NCI-H2227 (cell line): ENCODE measurements around the gene SULT1A3.
A peak's percentile ranks its signal among the peaks of the same experiment; 100 is the strongest.
"Not testable (repeated sequence)": the region's sequence is repeated elsewhere in the genome, so short reads cannot be mapped to it uniquely, and the experiment has no call there.

Experiments
- DNase-seq: peaks from one replicate; lab custom pipeline; 2025; ENCODE audit not compliant: unreplicated experiment; lab: John Stamatoyannopoulos, UW

SULT1A3 gene

DNA sequence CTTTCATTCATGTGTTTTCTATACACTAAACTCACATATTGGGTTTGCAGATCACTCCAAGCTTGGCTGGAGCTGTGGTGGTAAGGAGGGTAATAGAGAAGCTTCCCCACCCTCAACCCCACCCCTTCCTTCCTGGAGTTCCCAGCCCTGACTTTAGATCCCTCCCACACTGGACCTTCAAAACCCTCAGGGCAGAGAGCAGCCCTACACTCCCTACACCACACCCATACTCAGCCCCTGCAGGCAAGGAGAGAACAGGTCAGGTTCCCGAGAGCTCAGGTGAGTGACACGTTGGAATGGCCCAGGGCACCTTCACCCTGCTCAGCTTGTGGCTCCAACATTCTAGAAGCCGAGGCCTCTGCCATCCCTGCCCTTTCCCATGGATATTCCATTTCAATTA lies at the start of gene SULT1A3:
SULT1A3 (plus strand) TSS at position 207 of the 400 bp plus-strand sequence. CDS start 1,474 bp downstream, outside the sequence.
- not testable (repeated sequence) for DNase-seq

DNA sequence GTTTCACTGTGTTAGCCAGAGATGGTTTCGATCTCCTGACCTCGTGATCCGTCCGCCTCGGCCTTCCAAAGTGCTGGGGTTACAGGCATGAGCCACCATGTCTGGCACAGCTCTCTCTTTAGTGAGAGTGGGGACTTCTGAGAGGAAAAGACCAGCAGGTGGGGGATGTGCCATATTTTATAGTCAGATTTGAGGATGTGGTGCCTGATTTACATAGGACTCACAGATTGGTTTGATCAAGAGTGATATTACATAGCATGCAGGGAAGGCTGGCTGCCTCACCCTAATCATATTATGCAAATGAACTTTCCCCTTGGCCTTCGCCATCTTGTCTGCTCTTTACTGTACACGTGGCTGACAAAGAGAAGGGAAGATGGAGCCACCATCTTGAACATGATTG lies 48.0 kb upstream of the SULT1A3 start:
- no peak for DNase-seq

DNA sequence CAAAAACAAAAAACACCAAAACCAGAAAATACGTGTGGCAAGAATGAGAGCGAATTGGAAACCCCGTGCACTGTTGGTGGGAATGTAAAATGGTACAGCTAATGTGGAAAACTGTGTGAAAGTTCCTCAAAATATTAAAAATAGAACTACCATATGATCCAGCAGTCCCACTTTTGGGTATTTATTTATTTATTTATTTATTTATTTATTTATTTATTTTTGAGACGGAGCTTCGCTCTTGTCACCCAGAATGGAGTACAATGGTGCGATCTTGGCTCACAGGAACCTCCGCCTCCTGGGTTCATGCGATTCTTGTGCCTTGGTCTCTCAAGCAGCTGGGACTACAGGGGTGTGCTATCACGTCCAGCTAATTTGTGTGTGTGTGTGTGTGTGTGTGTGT lies 46.5 kb upstream of the SULT1A3 start:
- no peak for DNase-seq

DNA sequence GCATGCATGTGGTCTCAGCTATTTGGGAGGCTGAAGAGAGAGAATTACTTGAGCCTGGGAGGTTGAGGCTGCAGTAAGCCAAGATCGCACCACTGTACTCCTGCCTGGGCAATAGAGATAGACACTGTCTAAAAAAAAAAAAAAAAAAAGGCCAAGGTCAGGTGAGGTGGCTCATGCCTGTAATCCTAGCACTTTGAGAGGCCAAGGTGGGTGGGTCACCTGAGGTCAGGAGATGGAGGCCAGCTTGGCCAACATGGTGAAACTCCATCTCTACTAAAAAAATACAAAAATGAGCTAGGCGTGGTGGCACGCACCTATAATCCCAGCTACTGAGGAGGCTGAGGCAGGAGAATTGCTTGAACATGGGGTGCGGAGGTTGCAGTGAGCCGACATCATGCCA lies 43.9 kb upstream of the SULT1A3 start:
- no peak for DNase-seq

DNA sequence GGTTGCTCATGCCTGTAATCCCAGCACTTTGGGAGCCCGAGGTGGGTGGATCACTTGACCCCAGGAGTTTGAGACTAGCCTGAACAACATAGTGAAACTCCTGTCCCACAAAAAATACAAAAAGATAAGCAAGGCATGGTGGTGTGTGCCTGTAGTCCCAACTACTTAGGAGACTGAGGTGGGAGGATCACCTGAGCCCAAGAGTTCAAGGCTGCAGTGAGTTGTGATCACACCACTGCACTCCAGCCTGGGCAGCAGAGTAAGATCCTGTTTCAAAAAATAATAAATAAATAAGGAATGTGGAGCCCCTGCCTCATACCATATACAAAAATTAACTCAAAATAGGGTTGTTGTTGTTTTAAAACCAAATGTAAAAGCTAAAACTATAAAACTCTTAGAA lies 41.8 kb upstream of the SULT1A3 start:
- DNase-seq = no peak

DNA sequence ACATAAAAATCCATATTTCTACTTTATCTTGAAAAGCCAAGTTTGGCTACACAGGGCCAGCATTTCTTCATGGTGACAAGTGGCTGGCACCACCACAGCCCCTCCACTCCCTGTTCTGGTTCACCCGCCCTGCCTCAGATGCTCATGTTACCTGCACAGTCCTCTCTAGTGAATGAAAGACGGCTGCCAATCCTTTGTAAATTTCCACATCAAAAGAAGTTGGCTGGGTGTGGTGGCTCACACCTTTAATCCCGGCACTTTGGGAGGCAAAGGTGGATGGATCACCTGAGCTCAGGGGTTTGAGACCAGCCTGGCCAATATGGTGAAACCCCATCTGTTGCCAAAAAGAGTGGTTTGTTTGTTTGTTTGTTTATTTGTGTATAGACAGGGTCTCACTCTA lies 35.5 kb upstream of the SULT1A3 start:
- DNase-seq = no peak

DNA sequence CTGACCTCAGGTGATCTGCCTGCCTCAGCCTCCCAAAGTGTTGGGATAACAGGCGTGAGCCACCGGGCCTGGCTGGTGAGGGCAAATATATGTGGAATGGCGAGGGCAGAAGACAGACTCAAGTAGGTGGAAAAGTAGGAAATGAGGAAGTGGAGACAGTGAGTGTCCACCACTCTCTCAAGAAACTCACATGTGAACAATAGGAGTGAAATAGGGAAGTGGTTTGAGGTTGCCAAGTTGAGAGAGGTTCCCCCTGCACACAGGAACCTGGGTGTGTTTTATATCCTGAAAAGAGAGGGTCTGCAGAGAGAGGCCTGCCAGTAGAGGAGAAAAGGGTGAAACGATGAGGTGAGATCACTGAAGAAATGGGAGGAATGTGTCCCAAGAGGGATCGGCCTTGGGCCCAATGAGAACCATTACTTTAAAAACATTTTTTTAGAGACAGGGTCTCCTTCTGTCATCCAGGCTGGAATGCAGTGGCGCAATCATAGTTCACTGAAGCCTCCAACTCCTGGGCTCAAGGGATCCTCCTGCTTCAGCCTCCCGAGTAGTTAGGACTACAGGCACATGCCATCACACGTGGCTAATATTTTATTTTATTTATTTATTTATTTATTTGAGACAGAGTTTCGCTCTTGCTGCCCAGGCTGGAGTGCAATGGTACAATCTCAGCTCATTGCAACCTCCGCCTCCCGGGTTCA lies 32.7 kb upstream of the SULT1A3 start:
- DNase-seq = no peak

DNA sequence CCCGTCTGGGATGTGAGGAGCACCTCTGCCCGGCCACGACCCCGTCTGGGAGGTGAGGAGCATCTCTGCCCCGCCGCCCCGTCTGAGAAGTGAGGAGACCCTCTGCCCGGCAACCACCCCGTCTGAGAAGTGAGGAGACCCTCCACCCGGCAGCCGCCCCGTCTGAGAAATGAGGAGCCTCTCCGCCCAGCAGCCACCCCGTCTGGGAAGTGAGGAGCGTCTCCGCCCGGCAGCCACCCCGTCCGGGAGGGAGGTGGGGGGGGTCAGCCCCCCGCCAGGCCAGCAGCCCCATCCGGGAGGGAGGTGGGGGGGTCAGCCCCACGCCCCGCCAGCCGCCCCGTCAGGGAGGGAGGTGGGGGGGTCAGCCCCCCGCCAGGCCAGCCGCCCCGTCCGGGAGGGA lies 30.3 kb upstream of the SULT1A3 start:
- not testable (repeated sequence) for DNase-seq

DNA sequence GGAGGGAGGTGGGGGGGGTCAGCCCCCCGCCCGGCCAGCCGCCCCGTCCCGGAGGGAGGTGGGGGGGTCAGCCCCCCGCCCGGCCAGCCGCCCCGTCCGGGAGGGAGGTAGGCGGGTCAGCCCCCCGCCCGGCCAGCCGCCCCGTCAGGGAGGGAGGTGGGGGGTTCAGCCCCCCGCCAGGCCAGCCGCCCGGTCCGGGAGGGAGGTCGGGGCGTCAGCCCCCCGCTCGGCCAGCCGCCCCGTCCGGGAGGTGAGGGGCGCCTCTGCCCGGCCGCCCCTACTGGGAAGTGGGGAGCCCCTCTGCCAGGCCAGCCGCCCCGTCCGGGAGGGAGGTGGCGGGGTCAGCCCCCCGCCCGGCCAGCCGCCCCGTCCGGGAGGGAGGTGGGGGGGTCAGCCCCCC lies 29.6 kb upstream of the SULT1A3 start:
- not testable (repeated sequence) for DNase-seq

DNA sequence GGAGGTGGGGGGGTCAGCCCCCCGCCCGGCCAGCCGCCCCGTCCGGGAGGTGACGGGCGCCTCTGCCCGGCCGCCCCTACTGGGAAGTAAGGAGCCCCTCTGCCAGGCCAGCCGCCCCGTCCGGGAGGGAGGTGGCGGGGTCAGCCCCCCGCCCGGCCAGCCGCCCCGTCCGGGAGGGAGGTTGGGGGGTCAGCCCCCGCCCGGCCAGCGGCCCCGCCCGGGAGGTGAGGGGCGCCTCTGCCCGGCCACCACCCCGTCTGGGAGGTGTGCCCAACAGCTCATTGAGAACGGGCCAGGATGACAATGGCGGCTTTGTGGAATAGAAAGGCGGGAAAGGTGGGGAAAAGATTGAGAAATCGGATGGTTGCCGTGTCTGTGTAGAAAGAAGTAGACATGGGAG lies 28.9 kb upstream of the SULT1A3 start:
- DNase-seq = not testable (repeated sequence)

DNA sequence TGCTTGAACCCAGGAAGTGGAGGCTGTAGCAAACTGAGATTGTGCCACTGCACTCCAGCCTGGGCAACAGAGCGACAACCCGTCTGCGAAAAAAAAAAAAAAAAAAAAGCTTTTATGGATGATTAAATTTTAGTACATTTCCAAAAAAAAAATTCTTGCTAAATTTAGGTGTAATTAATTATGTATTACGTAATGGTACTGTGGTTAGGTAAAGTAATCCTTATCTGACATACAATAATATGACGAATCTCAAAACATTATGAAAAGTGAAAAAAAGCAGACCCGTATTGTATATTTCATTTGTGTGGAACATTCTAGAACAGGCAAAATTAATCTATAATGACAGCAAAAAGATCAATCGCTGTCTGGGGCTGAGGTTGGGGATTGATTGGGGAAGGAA lies 26.0 kb upstream of the SULT1A3 start:
- DNase-seq = no peak

DNA sequence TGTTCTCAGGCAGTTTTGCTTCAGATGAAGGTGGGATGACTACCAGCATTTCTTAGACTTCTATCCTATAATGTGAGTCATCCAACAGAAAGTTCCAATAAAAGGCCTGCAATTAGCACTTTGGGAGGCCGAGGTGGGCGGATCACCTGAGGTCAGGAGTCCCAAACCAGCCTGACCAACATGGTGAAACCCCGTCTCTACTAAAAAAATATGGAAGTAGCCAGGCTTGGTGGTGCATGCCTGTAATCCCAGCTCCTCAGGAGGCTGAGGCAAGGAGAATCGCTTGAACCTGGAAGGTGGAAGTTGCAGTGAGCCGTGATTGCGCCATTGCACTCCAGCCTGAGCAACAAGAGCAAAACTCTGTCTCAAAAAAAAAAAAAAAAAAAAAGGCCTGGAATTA lies 22.2 kb upstream of the SULT1A3 start:
- not testable (repeated sequence) for DNase-seq

DNA sequence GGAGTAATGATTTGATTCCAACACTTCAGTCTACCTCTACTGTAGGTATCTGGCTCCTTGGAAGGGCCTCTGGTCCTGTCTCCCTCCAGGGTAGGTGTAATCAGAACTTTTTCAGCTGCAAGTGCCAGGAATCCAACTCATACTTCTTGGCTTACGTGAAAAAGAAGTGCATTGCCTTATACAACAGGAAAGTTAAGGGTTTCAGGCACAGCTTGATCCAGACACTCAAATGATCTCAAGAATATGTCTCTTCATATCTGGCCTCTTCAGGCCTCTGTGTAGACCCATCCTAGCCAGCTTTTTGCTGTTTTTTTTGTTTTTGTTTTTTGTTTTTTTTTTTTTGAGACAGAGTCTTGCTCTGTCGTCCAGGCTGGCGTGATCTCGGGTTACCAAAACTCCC lies 19.9 kb upstream of the SULT1A3 start:
- DNase-seq = no peak

DNA sequence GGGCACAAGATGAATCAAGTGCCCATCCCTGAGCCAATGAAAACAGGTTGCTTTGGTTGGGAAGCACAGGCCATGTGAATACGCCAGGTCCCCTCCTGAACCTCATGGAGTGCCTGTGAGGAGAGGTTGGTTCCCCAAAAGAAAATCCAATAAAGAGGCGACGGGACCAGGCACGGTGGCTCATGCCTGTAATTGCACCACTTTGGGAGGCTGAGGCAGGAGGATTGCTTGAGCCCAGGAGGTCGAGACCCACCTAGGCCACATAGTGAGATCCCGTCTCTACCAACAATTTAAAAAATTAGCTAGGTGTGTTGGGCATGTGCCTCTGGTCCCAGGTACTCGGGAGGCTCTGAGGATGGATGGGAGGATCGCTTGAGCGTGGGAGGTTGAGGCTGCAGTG lies 19.1 kb upstream of the SULT1A3 start:
- no peak for DNase-seq

DNA sequence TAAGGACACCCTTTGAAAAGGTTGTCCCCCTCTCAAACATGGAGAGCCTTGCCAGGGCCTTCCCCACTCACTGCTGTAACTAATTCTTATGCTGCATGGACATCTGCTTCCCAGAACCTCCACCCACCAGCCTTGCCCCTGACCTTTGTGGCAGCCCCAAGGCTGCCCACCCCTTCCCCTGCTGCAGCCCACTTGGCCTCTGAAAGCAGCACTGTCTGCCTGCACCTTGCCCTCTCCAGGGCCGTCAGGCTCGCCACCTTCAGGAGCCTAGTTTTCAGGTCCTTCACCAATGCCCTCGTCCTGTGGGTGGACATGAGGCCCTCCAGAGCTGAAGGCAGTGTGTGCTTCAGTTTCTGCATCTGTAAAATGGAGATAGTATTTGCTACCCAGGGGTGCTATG lies 18.3 kb upstream of the SULT1A3 start:
- no peak for DNase-seq

DNA sequence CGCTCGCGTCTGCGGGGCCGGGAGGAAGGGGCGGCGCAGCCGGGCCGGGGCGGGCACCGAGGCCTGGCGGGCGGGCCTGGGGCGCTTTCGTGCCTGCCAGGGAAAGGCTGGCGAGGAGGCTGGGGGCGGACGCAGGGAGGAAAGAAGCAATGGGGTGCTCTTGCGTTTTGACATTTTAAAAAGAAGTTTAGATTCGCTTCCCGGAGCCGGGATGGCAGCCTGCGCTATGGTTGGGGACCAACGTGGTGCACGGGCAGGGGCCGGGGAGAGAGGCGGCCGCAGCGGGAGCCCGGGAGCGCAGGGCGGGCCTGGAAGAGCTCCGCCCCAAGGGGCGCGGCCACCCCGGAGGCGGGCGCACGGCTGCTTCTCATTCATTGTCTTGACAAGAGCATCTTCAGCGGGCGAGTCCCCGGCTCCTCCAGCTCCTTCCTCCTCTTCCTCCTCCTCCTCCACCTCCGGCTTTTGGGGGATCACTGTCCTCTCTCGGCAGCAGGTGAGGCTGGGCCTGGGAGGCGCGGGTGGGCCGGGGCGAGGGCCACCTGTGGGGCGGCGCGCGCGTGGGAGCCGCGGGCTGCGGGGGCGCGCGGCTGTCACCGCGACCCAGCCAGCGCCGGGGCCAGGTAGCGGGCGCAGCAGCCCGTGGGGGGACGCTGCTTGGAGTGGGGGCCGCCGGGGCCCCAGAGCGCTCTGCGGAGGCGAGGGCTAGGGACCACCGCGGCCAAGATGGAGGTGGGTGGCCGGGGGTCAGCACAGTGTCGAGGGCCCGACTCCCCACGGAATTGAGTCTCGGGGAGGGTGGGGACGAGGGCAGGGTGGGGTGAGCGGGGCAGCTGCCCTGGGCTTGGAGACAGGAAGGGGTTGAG lies 15.6 kb upstream of the SULT1A3 start, which contains the start of gene CORO1A:
CORO1A (plus strand) TSS at position 370 of the 863 bp plus-strand sequence. CDS start 1,608 bp downstream, outside the sequence.
- DNase-seq = peak; percentile 87

DNA sequence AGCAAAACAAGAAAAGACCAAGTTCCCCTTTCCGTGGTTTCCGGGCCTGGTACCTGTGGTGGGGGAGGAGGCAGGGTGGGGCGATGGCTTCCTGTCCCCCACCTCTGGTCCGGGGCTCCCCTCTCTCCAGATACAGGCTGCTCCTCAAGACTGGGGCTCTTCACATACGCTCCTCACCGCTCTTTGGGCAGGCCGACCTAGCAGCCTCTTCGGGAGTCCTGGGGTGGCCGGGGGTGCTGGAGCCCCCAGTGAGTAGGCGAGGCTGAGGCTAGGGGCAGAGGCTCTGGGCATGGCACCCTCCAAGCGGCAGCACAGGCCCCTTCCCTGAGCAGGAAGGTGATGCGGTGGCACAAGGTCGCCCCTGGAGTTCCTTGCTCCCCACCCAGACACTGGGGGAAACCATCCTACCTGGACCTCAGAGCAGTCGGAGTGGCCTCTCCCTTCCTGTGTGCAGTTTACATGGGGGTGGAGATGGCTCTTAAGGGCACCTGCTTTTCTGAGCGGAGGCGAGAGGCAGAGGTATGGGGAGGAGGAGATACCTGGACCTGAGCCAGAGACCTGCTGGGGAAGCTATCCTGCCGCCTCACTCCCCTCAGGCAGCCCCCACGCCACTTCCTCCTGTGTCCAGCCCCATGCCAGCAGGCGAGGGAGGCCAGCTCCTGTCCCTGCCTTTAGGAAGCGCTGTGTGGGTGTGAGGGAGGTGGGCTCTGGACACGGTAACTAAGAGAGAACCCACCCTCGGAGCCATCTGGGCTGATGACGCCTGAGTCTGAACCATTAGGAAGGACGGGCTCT lies 14.8 kb upstream of the SULT1A3 start:
- peak; percentile 58 for DNase-seq

DNA sequence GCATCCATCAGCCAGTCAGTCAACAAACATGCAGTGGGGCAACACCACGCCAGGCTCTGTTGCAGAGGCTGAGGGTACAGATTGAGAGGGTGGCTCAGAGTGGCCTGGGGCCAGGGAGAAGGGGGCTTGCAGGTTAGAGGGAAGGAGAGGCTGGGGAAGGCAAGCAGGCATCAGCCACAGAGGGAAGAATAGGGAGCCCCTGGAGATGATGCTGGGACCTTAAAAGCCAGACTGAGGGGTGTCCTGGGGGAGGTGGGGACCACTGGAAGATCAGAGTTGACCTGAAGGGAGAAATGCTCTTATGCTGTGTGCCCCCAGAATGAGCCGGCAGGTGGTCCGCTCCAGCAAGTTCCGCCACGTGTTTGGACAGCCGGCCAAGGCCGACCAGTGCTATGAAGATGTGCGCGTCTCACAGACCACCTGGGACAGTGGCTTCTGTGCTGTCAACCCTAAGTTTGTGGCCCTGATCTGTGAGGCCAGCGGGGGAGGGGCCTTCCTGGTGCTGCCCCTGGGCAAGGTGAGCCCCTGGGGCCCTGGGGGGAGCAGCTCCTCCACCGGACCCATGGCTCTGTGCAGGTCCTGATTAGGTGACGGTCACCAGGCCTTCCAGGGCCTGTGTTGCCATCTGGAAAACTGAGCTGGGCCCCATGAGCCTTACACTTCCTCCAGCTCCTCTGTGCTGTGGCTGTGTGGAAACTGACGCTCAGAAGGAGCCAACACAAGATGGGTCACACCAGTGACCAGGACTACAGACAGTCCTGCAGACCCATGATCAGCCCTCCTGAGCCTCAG lies 14.0 kb upstream of the SULT1A3 start:
- DNase-seq = no peak

DNA sequence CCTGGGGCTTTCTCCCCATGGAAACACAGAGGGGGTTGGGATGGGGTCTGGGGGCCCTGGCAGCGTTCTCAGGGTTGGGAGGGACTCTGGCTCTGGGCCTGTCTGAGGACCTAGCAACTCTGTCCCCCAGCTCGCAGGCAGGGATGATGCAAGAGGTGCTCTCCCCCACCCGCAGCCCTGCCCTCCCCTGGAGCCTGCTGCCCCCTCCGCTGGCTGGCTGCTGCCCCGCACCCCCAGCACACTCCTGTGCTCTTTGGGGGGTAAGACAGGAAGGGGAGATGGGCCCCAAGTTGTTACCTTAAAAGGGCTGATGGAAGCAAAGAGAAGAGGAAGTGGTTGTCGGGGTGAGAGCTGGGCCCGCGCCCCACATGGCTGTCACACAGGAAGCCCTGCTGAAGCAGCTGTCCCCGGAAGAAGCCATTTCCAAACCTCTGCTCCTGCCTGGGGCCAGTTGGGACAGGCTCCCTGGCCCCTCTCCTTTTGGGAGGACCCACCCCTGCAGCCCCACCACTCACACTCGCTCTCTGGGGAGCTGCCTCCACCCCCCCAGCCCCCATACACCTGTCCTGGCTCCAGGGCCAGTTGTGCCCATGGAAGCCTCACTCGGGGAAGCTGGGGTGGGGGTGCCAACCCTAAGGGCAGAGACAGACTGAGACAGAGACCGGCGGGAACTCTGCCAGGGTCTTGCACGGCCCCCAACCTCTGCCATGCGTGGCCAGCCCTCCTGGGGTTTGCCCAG lies 13.2 kb upstream of the SULT1A3 start:
- DNase-seq = no peak

DNA sequence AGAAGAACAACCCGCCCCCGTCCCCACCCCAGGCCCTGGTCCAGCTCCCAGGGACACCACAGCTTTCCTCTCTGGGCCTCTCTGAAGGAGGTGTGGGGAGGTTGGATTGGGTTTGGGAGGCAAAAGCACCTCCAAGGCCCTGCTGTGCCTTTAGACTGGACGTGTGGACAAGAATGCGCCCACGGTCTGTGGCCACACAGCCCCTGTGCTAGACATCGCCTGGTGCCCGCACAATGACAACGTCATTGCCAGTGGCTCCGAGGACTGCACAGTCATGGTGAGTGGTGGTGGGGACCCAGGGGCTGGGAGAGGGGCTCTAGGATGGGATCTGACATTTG lies 12.6 kb upstream of the SULT1A3 start:
- DNase-seq = no peak
